Measurements from ENCODE around the gene FAT3.

GRCh38 chr11:92180226-92180625, 44.4 kb upstream of the FAT3 start:
- TF ChIP-seq CTCF (IDR thresholded peaks at IDR 0.05) (no peak), ZFX (IDR thresholded peaks at IDR 0.05; ENCODE audit: borderline replicate concordance) (no peak)

Measured in 22Rv1 (cell line).